Kidney epithelial cell (primary cell): ENCODE results near the gene PHTF1. TPM values are rescaled to one million over a fixed set of nuclear protein-coding genes. Genes with fewer than 3 reads are reported as not detected.

Source experiments
- DNase-seq: peaks from one replicate; pipeline ENCODE4 v3.0.0-alpha.2; 2010; ENCODE audit warnings: low read depth
- H3K27me3 ChIP-seq: 2 replicates; pipeline ENCODE4 v1.6.0; 2011; ENCODE audit warnings: low read length; ENCODE audit not compliant: control insufficient read depth, insufficient read depth
- H3K36me3 ChIP-seq: 2 replicates; pipeline ENCODE4 v1.5.1; 2011; ENCODE audit warnings: low read length; ENCODE audit not compliant: control insufficient read depth, insufficient read depth
- H3K4me3 ChIP-seq: 2 replicates; pipeline ENCODE4 v1.5.1; 2011; ENCODE audit warnings: low read depth, mild to moderate bottlenecking, control low read depth, low read length
- total RNA-seq: library from RNA; depleted of rRNA; stranded (reverse); fragments of >200 nt; gene quantifications from 2 replicates; pipeline ENCODE4 v1.2.3, GENCODE V29; 2015
- TF ChIP-seq, protein P1 (sequence below): IDR thresholded peaks from 2 replicates; pipeline ENCODE4 v1.5.1; 2011; ENCODE audit warnings: mild to moderate bottlenecking, moderate library complexity, low read length, control low read depth, inconsistent platforms; ENCODE audit not compliant: insufficient read depth, poor library complexity, severe bottlenecking

PHTF1 gene
- total RNA-seq, 1 donor from 2014 or later: 22.5 TPM

DNA sequence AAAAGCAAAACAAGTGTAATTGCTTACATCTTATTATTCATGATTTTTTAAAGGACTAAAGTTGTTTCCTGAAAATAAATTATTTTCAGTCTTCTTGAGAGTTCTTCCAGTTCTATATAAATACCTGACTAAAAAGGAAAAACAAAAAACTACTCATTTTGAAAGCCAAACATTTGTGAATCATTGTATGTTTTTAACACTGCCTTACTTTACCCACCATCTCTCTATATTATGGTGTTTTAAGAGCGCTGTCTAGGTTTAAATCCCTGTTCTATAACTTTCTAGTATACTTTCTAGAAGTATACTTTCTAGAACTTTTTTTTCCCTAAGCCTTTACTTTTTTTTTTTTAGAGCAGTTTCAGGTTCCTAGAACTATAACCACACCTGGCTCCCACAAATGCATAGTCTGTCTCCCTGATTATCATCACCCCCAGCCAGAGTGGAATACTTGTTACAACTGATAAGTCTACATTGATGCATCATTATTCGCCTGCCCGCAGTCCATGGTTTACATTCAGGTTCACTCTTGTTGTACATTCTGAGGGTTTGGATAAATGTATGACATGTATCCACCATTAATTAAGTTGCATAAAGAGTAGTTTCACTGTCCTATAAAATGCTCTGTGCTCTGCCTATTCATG lies 43.2 kb upstream of the PHTF1 start:
- Histone ChIP-seq H3K36me3 (no peaks in the 10 kb centered on the region), H3K27me3 (no peaks in the 10 kb centered on the region), H3K4me3 (no peak overlapping the region)
- TF ChIP-seq, protein P1, sequence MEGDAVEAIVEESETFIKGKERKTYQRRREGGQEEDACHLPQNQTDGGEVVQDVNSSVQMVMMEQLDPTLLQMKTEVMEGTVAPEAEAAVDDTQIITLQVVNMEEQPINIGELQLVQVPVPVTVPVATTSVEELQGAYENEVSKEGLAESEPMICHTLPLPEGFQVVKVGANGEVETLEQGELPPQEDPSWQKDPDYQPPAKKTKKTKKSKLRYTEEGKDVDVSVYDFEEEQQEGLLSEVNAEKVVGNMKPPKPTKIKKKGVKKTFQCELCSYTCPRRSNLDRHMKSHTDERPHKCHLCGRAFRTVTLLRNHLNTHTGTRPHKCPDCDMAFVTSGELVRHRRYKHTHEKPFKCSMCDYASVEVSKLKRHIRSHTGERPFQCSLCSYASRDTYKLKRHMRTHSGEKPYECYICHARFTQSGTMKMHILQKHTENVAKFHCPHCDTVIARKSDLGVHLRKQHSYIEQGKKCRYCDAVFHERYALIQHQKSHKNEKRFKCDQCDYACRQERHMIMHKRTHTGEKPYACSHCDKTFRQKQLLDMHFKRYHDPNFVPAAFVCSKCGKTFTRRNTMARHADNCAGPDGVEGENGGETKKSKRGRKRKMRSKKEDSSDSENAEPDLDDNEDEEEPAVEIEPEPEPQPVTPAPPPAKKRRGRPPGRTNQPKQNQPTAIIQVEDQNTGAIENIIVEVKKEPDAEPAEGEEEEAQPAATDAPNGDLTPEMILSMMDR: no peak
- DNase-seq: no peak

DNA sequence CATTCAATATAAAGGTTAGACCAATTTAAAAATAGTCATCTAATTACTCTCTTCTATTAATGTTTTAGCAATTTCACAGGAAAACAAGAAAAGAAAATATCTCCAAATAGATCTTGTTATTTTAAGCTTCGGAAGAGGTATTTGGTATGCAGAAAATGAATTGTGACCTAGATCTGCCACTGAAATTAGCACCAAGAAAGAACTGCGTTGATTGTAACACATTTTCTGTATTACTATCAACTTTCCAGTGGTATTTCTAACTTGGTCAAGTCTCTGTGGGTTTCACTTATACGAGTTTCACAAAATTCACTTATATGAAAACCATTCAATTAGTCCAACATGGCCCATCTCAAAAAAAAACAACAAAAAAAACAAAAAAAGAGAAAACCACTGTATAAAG lies 41.2 kb upstream of the PHTF1 start:
- TF ChIP-seq, protein P1: no peak
- no peak overlapping the region for H3K4me3 ChIP-seq
- H3K27me3 ChIP-seq: no peaks in the 10 kb centered on the region
- no peaks in the 10 kb centered on the region for H3K36me3 ChIP-seq
- DNase-seq: no peak

DNA sequence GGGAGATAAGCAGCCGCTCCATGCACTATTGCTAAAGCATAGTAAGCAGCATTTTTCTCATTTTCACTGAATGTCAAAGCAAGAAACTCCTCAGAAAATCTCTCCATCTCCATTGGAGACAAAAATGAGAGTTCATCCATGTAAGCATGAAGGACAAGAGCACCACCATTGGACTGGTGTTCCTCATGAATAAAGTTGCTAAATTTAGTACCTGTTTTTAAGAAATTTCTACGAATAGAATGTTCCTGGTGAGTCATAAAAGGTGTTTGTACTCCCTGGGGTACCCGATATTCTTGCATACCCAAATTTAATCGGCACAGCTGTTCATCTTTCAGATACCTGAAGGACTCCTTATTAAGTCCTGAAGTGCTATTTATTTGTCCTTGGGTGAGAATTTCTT lies 38.2 kb upstream of the PHTF1 start:
- Histone ChIP-seq H3K4me3 (no peak overlapping the region), H3K27me3 (no peaks in the 10 kb centered on the region), H3K36me3 (no peaks in the 10 kb centered on the region)
- TF ChIP-seq, protein P1: no peak
- DNase-seq: no peak

DNA sequence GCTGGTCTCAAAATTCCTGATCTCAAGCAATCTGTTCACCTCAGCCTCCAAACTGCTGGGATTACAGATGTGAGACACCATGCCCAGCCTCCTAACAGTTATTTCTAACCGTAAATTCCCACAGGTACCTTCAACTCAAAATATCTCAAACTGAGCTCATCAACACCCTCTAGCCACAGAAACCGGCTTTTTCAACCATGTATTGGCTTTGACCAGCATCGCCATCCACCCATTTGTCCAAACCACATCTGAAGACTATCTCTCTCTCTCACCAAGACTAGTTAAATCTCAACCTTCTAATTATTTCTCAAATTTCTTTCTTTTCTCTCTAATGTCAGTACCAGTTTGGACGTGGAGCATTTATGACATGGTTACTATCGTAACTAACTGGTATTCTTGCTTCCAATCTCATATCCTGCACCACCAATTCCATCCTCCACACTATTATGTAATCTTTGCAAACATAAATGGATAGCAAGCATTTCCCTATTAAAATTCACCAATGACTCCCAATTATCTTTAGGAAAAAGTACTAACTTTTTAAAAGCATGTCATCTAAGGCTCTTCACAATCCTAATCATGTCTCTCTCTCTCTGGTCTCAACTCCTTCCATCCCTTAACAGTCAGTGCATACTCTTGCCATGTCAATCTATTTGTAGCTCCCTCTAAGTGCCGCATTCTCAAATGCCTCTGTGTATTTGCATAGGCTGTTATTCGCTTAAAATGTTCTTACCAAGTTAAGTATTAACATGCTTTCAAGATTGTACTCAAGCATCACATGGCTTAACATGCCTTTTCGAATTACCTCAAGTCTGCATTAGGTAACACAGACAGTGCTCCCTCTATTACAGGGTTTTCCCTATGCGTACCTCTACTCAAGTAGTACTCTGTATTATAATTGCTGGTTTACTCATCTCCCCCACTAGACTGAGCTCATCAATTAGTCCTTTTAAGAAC lies 34.9 kb upstream of the PHTF1 start:
- no peaks in the 10 kb centered on the region for H3K36me3 ChIP-seq
- H3K4me3 ChIP-seq: no peak overlapping the region
- TF ChIP-seq, protein P1: no peak
- DNase-seq: peak; percentile 50
- no peaks in the 10 kb centered on the region for H3K27me3 ChIP-seq

DNA sequence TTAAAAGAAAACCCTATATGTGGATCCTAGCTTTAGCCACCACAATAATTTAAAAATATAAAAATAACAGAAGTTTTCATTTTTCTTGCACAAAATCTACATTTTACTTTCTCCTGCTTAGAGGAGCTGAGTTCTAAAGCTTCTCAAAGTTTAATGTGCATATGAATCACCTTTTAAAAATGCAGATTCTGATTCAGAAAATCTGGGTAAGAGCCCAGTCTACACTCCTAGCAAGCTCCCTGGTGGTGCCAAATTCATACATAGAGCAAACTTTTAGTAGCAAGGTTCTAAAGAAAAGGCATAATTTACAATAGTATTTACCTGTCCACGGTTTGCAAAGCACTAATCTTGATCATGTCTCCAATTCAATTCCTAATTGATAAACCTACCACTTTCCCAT lies 33.7 kb upstream of the PHTF1 start:
- Histone ChIP-seq H3K4me3 (no peak overlapping the region), H3K27me3 (no peaks in the 10 kb centered on the region), H3K36me3 (no peaks in the 10 kb centered on the region)
- DNase-seq: no peak
- TF ChIP-seq, protein P1: no peak

DNA sequence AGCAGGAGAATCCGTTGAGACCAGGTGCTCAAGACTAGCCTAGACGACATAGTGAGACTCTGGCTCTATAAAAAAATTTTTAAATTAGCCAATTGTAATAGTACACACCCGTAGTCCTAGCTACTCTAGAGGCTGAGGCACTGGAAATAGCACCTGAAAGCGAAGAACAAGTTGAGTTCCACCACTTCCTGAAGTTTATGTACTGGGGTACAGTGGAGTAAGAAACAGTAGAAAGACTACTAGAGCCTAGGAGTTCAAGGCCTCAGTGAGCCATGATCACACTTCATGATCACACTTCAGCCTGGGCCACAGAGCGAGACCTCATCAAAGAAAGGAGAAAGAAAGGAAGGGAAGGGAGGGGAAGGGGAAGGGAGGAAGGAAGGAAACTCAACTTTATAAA lies 33.2 kb upstream of the PHTF1 start:
- H3K27me3 ChIP-seq: no peaks in the 10 kb centered on the region
- no peak overlapping the region for H3K4me3 ChIP-seq
- TF ChIP-seq, protein P1: no peak

More for the DNA sequence above, 33.2 kb upstream of the PHTF1 start:
- DNase-seq: no peak
- no peaks in the 10 kb centered on the region for H3K36me3 ChIP-seq
